GM23338 (cell line): ENCODE measurements around the gene CYP26B1. TPM values are rescaled to one million over a fixed set of nuclear protein-coding genes. Genes with fewer than 3 reads are reported as not detected.

Experiments
- ATAC-seq: fragments of 200-7000 bp; cut with Tn5 transposase; 3 replicates; pipeline ENCODE4 v1.9.1; 2020
- DNase-seq: peaks from one replicate; pipeline ENCODE4 v3.0.0-alpha.2; 2015; ENCODE audit warnings: low spot score
- H2AFZ ChIP-seq: fragments of 200-600 bp; sonication (generic); 2 replicates; pipeline ENCODE4 v1.8.0; 2016; ENCODE audit warnings: antibody characterized with exemption, mild to moderate bottlenecking, moderate library complexity
- H3F3A ChIP-seq: fragments of 200-600 bp; sonication (generic); replicated peaks from 2 replicates; pipeline ENCODE4 v1.8.0; 2017; ENCODE audit warnings: antibody characterized with exemption, mixed run types, low read depth
- H3K27ac ChIP-seq: fragments of 200-600 bp; sonication (generic); 2 replicates; pipeline ENCODE4 v1.6.1; 2016; ENCODE audit warnings: low read depth
- H3K27me3 ChIP-seq: fragments of 200-600 bp; sonication (generic); 2 replicates; pipeline ENCODE4 v1.8.0; 2016; ENCODE audit warnings: mild to moderate bottlenecking, mixed run types, moderate library complexity; ENCODE audit not compliant: insufficient read depth
- H3K36me3 ChIP-seq: fragments of 200-600 bp; sonication (generic); 2 replicates; pipeline ENCODE4 v1.8.0; 2016; ENCODE audit warnings: mild to moderate bottlenecking; ENCODE audit not compliant: insufficient read depth
- H3K4me1 ChIP-seq: fragments of 200-600 bp; sonication (generic); 2 replicates; pipeline ENCODE4 v1.8.0; 2016; ENCODE audit warnings: mild to moderate bottlenecking, moderate library complexity; ENCODE audit not compliant: insufficient read depth
- H3K4me2 ChIP-seq: fragments of 200-600 bp; sonication (generic); 2 replicates; pipeline ENCODE4 v1.7.1; 2017; ENCODE audit warnings: mixed run types
- H3K4me3 ChIP-seq: fragments of 200-600 bp; sonication (generic); 2 replicates; pipeline ENCODE4 v1.6.1; 2016; ENCODE audit warnings: mixed run types
- H3K79me2 ChIP-seq: fragments of 200-600 bp; sonication (generic); replicated peaks from 2 replicates; pipeline ENCODE4 v1.8.0; 2017; ENCODE audit warnings: mild to moderate bottlenecking; ENCODE audit not compliant: insufficient read depth
- H3K9me2 ChIP-seq: fragments of 200-600 bp; sonication (generic); 2 replicates; pipeline ENCODE4 v1.8.0; 2017; ENCODE audit not compliant: insufficient read depth
- H4K20me1 ChIP-seq: fragments of 200-600 bp; sonication (generic); replicated peaks from 2 replicates; pipeline ENCODE4 v1.8.0; 2017; ENCODE audit warnings: mild to moderate bottlenecking; ENCODE audit not compliant: insufficient read depth
- H3K27ac Mint-ChIP-seq: 2 replicates; pipeline ENCODE4 v1.8.0; 2020; ENCODE audit warnings: inconsistent platforms, mild to moderate bottlenecking, moderate library complexity, mixed read lengths
- H3K27me3 Mint-ChIP-seq: 3 replicates; pipeline ENCODE4 v1.8.0; 2022; ENCODE audit warnings: low read depth, mild to moderate bottlenecking, moderate library complexity, mixed read lengths, inconsistent platforms; ENCODE audit not compliant: insufficient read depth, poor library complexity
- H3K36me3 Mint-ChIP-seq: 3 replicates; pipeline ENCODE4 v1.8.0; 2021; ENCODE audit warnings: low read depth, mild to moderate bottlenecking, inconsistent platforms, moderate library complexity, mixed read lengths
- H3K4me1 Mint-ChIP-seq: 3 replicates; pipeline ENCODE4 v1.8.0; 2020; ENCODE audit warnings: mild to moderate bottlenecking, inconsistent platforms, mixed read lengths
- H3K4me3 Mint-ChIP-seq: 3 replicates; pipeline ENCODE4 v1.8.0; 2021; ENCODE audit warnings: moderate library complexity, mild to moderate bottlenecking, inconsistent platforms, mixed read lengths
- H3K9me3 Mint-ChIP-seq: 3 replicates; pipeline ENCODE4 v1.8.0; 2020; ENCODE audit warnings: moderate library complexity, mild to moderate bottlenecking, inconsistent platforms, mixed read lengths
- CREB1 ChIP-seq: fragments of 250-450 bp; sonication (Bioruptor Pico); IDR thresholded peaks from 2 replicates; pipeline ENCODE4 v1.5.0; 2020; ENCODE audit warnings: low read depth, mild to moderate bottlenecking, moderate library complexity
- CTCF ChIP-seq, 2 experiments: fragments of 200-600 bp in 1 of 2; sonication (generic) in 1 of 2; conservative IDR thresholded peaks; 2 replicates each; pipeline versions ENCODE4 v1.5.1 to v1.6.1; 2016 to 2017; ENCODE audit warnings: antibody characterized with exemption in 2 of 2, low read depth in 2 of 2, mild to moderate bottlenecking in 2 of 2, moderate library complexity in 1 of 2
- EZH2 ChIP-seq: fragments of 200-600 bp; sonication (generic); IDR thresholded peaks from one replicate; pipeline ENCODE4 v1.8.0; 2017; ENCODE audit warnings: antibody characterized with exemption, mild to moderate bottlenecking, low read depth; ENCODE audit not compliant: unreplicated experiment
- EZH2phosphoT487 ChIP-seq: fragments of 200-600 bp; sonication (generic); IDR thresholded peaks from one replicate; pipeline ENCODE4 v1.8.1; 2018; ENCODE audit warnings: antibody characterized with exemption; ENCODE audit not compliant: unreplicated experiment
- JUNB ChIP-seq: IDR thresholded peaks from one replicate; pipeline ENCODE4 v1.6.1; 2016; ENCODE audit warnings: antibody characterized with exemption; ENCODE audit not compliant: unreplicated experiment
- NANOG ChIP-seq: IDR thresholded peaks from 2 replicates; pipeline ENCODE4 v1.6.1; 2016; ENCODE audit warnings: antibody characterized with exemption, borderline replicate concordance
- POLR2AphosphoS5 ChIP-seq: IDR thresholded peaks from 2 replicates; pipeline ENCODE4 v1.6.1; 2016; ENCODE audit warnings: antibody characterized with exemption, low read depth
- REST ChIP-seq: IDR thresholded peaks from one replicate; pipeline ENCODE4 v1.6.1; 2018; ENCODE audit warnings: antibody characterized with exemption; ENCODE audit not compliant: unreplicated experiment
- STAT1 ChIP-seq: IDR thresholded peaks from one replicate; pipeline ENCODE4 v1.6.1; 2016; ENCODE audit warnings: antibody characterized with exemption; ENCODE audit not compliant: unreplicated experiment
- ZNF114 ChIP-seq: fragments of 250-450 bp; sonication (Bioruptor Pico); IDR thresholded peaks from 2 replicates; pipeline ENCODE4 v1.5.0; 2020; ENCODE audit warnings: mild to moderate bottlenecking, moderate library complexity
- ZNF331 ChIP-seq: fragments of 250-450 bp; sonication (Bioruptor Pico); IDR thresholded peaks from 2 replicates; pipeline ENCODE4 v1.5.0; 2020; ENCODE audit warnings: low read depth, mild to moderate bottlenecking, moderate library complexity
- ZNF462 ChIP-seq: fragments of 250-450 bp; sonication (Bioruptor Pico); IDR thresholded peaks from 2 replicates; pipeline ENCODE4 v1.5.0; 2020; ENCODE audit warnings: mild to moderate bottlenecking, moderate library complexity
- polyA plus RNA-seq: library from polyadenylated mRNA; unstranded; fragments of >200 nt; fragmentation: Nextera tagmentation; extraction: Ambion mirVana; gene quantifications from 2 replicates; pipeline ENCODE4 v1.2.1, GENCODE V29; 2016
- total RNA-seq: library from RNA; depleted of rRNA; stranded (reverse); fragments of >200 nt; shearing (Covaris generic); gene quantifications from 2 replicates; pipeline ENCODE4 v1.2.3, GENCODE V29; 2014
- TF ChIP-seq, protein P1 (sequence below): IDR thresholded peaks from 2 replicates; pipeline ENCODE4 v1.6.1; 2016; ENCODE audit warnings: antibody characterized with exemption

CYP26B1 gene
- total and polyA plus RNA-seq, 2 experiments from 2014 or later: 0.05 to 0.31 TPM

GRCh38 chr2:72127401-72128058 is 20.1 kb downstream of the CYP26B1 start:
- Mint-ChIP-seq H3K27me3 (peaks cover 21% of the 10 kb centered on the region), H3K4me3 (no peak overlapping the region), H3K9me3 (no peaks in the 10 kb centered on the region; the same call in 2 of the 3 replicates), H3K27ac (no peak overlapping the region), H3K4me1 (peaks cover 24% of the 10 kb centered on the region), H3K36me3 (no peaks in the 10 kb centered on the region)
- Histone ChIP-seq H3K79me2 (no peaks in the 10 kb centered on the region), H3K36me3 (no peaks in the 10 kb centered on the region), H2AFZ (no peak overlapping the region), H3K4me3 (no peak overlapping the region), H3K9me2 (no peaks in the 10 kb centered on the region), H3K27me3 (no peaks in the 10 kb centered on the region), H4K20me1 (no peaks in the 10 kb centered on the region), H3K27ac (no peak overlapping the region), H3K4me1 (peaks cover 8% of the 10 kb centered on the region; the same call in 1 of the 2 replicates), H3K4me2 (no peak overlapping the region), H3F3A (no peaks in the 10 kb centered on the region)
- no peak for ATAC-seq
- TF ChIP-seq EZH2: no peak
- no peak for TF ChIP-seq POLR2AphosphoS5
- no peak for TF ChIP-seq JUNB
- TF ChIP-seq CREB1 (CRISPR knock-in tag): no peak
- TF ChIP-seq, protein P1, sequence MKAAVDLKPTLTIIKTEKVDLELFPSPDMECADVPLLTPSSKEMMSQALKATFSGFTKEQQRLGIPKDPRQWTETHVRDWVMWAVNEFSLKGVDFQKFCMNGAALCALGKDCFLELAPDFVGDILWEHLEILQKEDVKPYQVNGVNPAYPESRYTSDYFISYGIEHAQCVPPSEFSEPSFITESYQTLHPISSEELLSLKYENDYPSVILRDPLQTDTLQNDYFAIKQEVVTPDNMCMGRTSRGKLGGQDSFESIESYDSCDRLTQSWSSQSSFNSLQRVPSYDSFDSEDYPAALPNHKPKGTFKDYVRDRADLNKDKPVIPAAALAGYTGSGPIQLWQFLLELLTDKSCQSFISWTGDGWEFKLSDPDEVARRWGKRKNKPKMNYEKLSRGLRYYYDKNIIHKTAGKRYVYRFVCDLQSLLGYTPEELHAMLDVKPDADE: no peak
- TF ChIP-seq REST: no peak
- TF ChIP-seq STAT1: no peak
- no peak for TF ChIP-seq ZNF331 (CRISPR knock-in tag)
- TF ChIP-seq ZNF462: no peak
- TF ChIP-seq ZNF114 (CRISPR knock-in tag): no peak
- TF ChIP-seq CTCF (conservative IDR thresholded peaks at IDR 0.05; ENCODE audit: low read depth in 2 of 2): no peak
- TF ChIP-seq EZH2phosphoT487: no peak
- TF ChIP-seq NANOG: no peak
- DNase-seq: no peak
